Sigmoid colon (tissue), 7 donors: Measurements from ENCODE around the gene LRP1B. TPM values are rescaled to one million over a fixed set of nuclear protein-coding genes. Genes with fewer than 3 reads are reported as not detected.

Experiments
- DNase-seq: peaks from one replicate; pipeline ENCODE4 v3.0.0-alpha.2; 2019
- H3K27ac ChIP-seq, 4 donors: fragments of 200-600 bp; sonication (generic); one replicate each; pipeline ENCODE4 v1.5.1; 2016 to 2019; ENCODE audit warnings: mild to moderate bottlenecking in 1 of 4
- H3K27me3 ChIP-seq, 3 donors: fragments of 200-600 bp; sonication (generic); one replicate each; pipeline ENCODE4 v1.5.1; 2019; ENCODE audit warnings: mild to moderate bottlenecking in 1 of 3
- H3K36me3 ChIP-seq, 4 donors: fragments of 200-600 bp; sonication (generic); one replicate each; pipeline ENCODE4 v1.5.1; 2016 to 2019
- H3K4me1 ChIP-seq, 4 donors: fragments of 200-600 bp; sonication (generic); one replicate each; pipeline ENCODE4 v1.5.1; 2017 to 2019
- H3K4me3 ChIP-seq, 4 donors: fragments of 200-600 bp; sonication (generic); one replicate each; pipeline ENCODE4 v1.5.1; 2017 to 2019; ENCODE audit warnings: mild to moderate bottlenecking in 2 of 4, moderate library complexity in 1 of 4
- H3K9me3 ChIP-seq, 4 donors: fragments of 200-600 bp in 3 of 4; sonication (generic) in 3 of 4; one replicate each; pipeline versions ENCODE4 v1.5.1 to v1.6.1; 2013 to 2019
- CTCF ChIP-seq, 4 experiments: fragments of 450-650 bp in 3 of 4; fragments of 200-600 bp in 1 of 4; IDR thresholded peaks; one replicate each; pipeline ENCODE4 v1.5.1; 2016 to 2019; ENCODE audit warnings: antibody characterized with exemption in 4 of 4, mild to moderate bottlenecking in 3 of 4, moderate library complexity in 2 of 4
- EP300 ChIP-seq, 4 donors: sonication (generic); formaldehyde crosslinking; IDR thresholded peaks; one replicate each; pipeline ENCODE4 v1.6.1; 2017; ENCODE audit warnings: antibody characterized with exemption in 4 of 4
- POLR2A ChIP-seq, 2 donors: fragments of 450-650 bp; IDR thresholded peaks; one replicate each; pipeline ENCODE4 v1.6.1; 2016; ENCODE audit warnings: antibody characterized with exemption in 2 of 2, mild to moderate bottlenecking in 2 of 2, moderate library complexity in 2 of 2
- POLR2AphosphoS5 ChIP-seq, 4 donors: sonication (generic); formaldehyde crosslinking; IDR thresholded peaks; one replicate each; pipeline ENCODE4 v1.6.1; 2017; ENCODE audit warnings: antibody characterized with exemption in 4 of 4
- WGBS, 2 donors: extraction: QIAGEN DNeasy Blood & Tissue Kit; methylation state at CpG; one replicate each; pipeline ENCODE4 v1.1.7; 2013; 5-methylcytosine and 5-hydroxymethylcytosine counted together
- intact Hi-C: fragments of 100-400 bp; cut with DNase I; formaldehyde crosslinking; loops from one replicate; pipeline ENCODE4 v1.15.1; 2023
- polyA plus RNA-seq, 3 donors: library from polyadenylated mRNA; stranded (reverse); fragments of 200-250 nt; gene quantifications; one replicate each; pipeline ENCODE4 v1.2.3, GENCODE V29; 2013
- total RNA-seq, 4 donors: library from RNA; depleted of rRNA; stranded (reverse); fragments of >200 nt; gene quantifications; one replicate each; pipeline ENCODE4 v1.1.0, GENCODE V29; 2016
- donor health status: healthy with polysubstance abuse.
- donor health status: Bipolar disorder and iron deficiency.
- donor health status: healthy.

LRP1B gene
- total and polyA plus RNA-seq, 7 donors: 0.06 to 5.1 (median 2.0) TPM; not detected in 1

- Histone ChIP-seq H3K27ac (no peak overlapping the region), H3K4me3 (no peak overlapping the region), H3K4me1 (no peaks in the 10 kb centered on the region), H3K36me3 (no peaks in the 10 kb centered on the region), H3K9me3 (no peaks in the 10 kb centered on the region), H3K27me3 (no peaks in the 10 kb centered on the region)
- TF ChIP-seq EP300 (IDR thresholded peaks at IDR 0.05) (no peak), POLR2AphosphoS5 (IDR thresholded peaks at IDR 0.05) (no peak), CTCF (IDR thresholded peaks at IDR 0.05) (no peak), POLR2A (IDR thresholded peaks at IDR 0.05) (no peak)
- DNase-seq: no peak
- 60 to 84% methylated on average over 2 of the region's 2 CpGs for WGBS, 2 donors
- intact Hi-C loops: no loop called here
These were observed 1665.5 kb downstream of the LRP1B start for GRCh38 chr2:140465301-140465700.

GRCh38 chr2:140462990-140463389 is 1667.8 kb downstream of the LRP1B start:
- no peak overlapping the region for H3K27ac ChIP-seq
- no peaks in the 10 kb centered on the region for H3K36me3 ChIP-seq
- H3K9me3 ChIP-seq: no peaks in the 10 kb centered on the region
- no peaks in the 10 kb centered on the region for H3K4me1 ChIP-seq
- 66 to 76% methylated on average over 4 of the region's 4 CpGs for WGBS, 2 donors
- H3K4me3 ChIP-seq: no peak overlapping the region
- DNase-seq: no peak
- TF ChIP-seq EP300 (IDR thresholded peaks at IDR 0.05): no peak
- intact Hi-C loops: no loop called here
- no peaks in the 10 kb centered on the region for H3K27me3 ChIP-seq

- no peak for DNase-seq
- H3K27ac ChIP-seq: no peak overlapping the region
- H3K36me3 ChIP-seq: no peaks in the 10 kb centered on the region
- TF ChIP-seq POLR2A (IDR thresholded peaks at IDR 0.05) (no peak), CTCF (IDR thresholded peaks at IDR 0.05) (no peak), POLR2AphosphoS5 (IDR thresholded peaks at IDR 0.05) (no peak), EP300 (IDR thresholded peaks at IDR 0.05) (no peak)
- intact Hi-C loops: no loop called here
- no peak overlapping the region for H3K4me3 ChIP-seq
- no peaks in the 10 kb centered on the region for H3K27me3 ChIP-seq
- no peaks in the 10 kb centered on the region for H3K4me1 ChIP-seq
- no peaks in the 10 kb centered on the region for H3K9me3 ChIP-seq
- 62 to 72% methylated on average over 3 of the region's 3 CpGs for WGBS, 2 donors
These were observed 1673.3 kb downstream of the LRP1B start for GRCh38 chr2:140457483-140457882.

GRCh38 chr2:140455315-140455714 is 1675.5 kb downstream of the LRP1B start:
- H3K4me1 ChIP-seq: no peaks in the 10 kb centered on the region
- intact Hi-C loops: no loop called here
- no peak overlapping the region for H3K4me3 ChIP-seq
- no peaks in the 10 kb centered on the region for H3K36me3 ChIP-seq
- no peak overlapping the region for H3K27ac ChIP-seq
- WGBS, 2 donors: 77 to 80% methylated on average over 1 of the region's 1 CpG
- no peaks in the 10 kb centered on the region for H3K27me3 ChIP-seq
- no peaks in the 10 kb centered on the region for H3K9me3 ChIP-seq
- DNase-seq: no peak
- TF ChIP-seq EP300 (IDR thresholded peaks at IDR 0.05) (no peak), POLR2A (IDR thresholded peaks at IDR 0.05) (no peak), CTCF (IDR thresholded peaks at IDR 0.05) (no peak), POLR2AphosphoS5 (IDR thresholded peaks at IDR 0.05) (no peak)

- WGBS, 2 donors: 72 to 81% methylated on average over 3 of the region's 3 CpGs
- no peak overlapping the region for H3K27ac ChIP-seq
- intact Hi-C loops: no loop called here
- TF ChIP-seq CTCF (IDR thresholded peaks at IDR 0.05) (no peak), EP300 (IDR thresholded peaks at IDR 0.05) (no peak), POLR2AphosphoS5 (IDR thresholded peaks at IDR 0.05) (no peak), POLR2A (IDR thresholded peaks at IDR 0.05) (no peak)
- no peaks in the 10 kb centered on the region for H3K9me3 ChIP-seq
- no peaks in the 10 kb centered on the region for H3K36me3 ChIP-seq
- H3K4me1 ChIP-seq: no peaks in the 10 kb centered on the region
- no peak overlapping the region for H3K4me3 ChIP-seq
- DNase-seq: no peak
- H3K27me3 ChIP-seq: no peaks in the 10 kb centered on the region
These were observed 1676.1 kb downstream of the LRP1B start for GRCh38 chr2:140454717-140455116.
